GM19239 (cell line): Measurements from ENCODE around the gene SPRR3.

Source experiments
- DNase-seq: peaks from one replicate; pipeline ENCODE4 v3.0.0; 2011; ENCODE audit warnings: low spot score; ENCODE audit not compliant: insufficient read length
- FAIRE-seq: peaks from 2 replicates; lab custom pipeline; 2011; peaks lifted over from hg19 to GRCh38; lab: Jason Lieb, UNC

Gene SPRR3

DNA sequence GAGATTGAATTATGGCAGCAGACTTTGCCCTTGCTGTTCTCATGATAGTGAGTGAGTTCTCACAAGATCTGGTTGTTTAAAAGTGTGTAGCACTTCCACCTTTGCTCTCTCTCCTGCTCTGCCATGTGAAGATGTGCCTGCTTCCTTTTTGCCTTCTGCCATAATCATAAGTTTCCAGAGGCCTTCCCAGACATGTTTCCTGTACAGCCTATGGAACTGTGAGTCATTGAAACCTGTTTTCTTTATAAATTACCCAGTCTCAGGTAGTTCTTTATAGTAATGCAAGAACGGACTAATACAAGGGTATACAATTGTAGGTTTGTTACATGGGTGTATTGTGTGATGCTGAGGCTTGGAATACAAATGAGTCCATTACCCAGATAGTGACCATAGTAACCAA lies 33.7 kb downstream of the SPRR3 start:
- DNase-seq (no peak), FAIRE-seq (no peak)

DNA sequence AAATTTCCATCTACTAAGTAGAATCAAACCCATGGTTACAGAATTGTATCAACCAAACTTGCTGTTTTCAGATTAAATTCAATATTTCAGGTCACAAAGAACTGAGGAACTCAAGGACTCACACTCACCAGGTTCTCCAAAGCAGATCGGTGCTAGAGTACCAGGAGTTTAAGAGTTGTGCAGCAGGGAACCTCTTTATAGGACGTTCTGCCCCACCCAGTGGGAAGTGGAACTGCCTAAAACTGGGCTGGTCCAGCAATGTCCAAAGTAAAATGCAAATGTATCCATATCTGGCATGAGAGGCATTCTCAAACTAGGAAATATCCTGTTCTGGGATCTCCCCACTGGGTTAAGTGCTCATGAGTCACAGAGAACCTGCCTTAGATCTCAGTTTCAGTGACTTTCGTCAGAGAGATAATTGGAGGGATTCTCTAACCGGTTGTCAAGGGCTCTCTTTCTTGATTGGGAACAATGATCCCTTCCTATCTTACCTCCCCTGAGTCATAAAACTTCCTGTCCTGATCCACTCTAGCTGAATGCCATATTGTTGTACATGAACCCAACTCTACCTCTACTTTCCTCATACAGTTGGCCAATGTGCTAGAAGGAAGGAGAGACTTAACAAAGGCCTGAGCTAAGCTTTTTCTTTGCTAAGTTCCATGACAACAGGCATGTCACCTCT lies 39.5 kb downstream of the SPRR3 start, which contains the start of gene SPRR2D:
TSS of gene SPRR2D (minus strand) at position 171 of the 682 bp plus-strand sequence. CDS start 774 bp downstream, outside the sequence.
- no peak for DNase-seq
- no peak for FAIRE-seq

DNA sequence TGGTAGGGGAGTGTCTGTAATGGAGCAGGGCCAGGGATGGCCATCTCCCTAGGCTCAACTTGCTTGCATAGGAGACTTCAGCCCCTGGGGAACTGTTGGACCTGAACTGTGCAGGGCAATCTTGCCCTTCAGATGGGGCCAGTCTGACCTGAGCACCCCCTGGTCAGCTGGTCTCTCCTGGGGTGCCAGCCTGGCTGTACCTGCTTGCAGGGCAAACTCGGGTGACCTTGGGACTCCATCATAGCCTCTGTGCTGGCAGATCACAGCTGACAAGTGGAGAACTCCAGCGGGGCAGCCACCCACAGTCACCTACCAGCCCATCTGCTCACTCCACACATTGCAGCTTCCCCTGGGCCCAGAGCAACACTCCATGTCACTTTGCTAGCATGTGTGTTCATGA lies 47.7 kb downstream of the SPRR3 start:
- FAIRE-seq (no peak), DNase-seq (no peak)
